ENCODE data around the gene APOLD1. TPM values are rescaled to one million over a fixed set of nuclear protein-coding genes. Genes with fewer than 3 reads are reported as not detected.

Gene APOLD1
- polyA plus RNA-seq, 3 donors = 10.1 to 14.2 (median 13.3) TPM

- no peak for DNase-seq (ENCODE audit: extremely low read depth in 1 of 11, low read depth in 9 of 11, low spot score in 4 of 11)
These were observed 9.2 kb upstream of the APOLD1 start for GRCh38 chr12:12776261-12776660.

DNA sequence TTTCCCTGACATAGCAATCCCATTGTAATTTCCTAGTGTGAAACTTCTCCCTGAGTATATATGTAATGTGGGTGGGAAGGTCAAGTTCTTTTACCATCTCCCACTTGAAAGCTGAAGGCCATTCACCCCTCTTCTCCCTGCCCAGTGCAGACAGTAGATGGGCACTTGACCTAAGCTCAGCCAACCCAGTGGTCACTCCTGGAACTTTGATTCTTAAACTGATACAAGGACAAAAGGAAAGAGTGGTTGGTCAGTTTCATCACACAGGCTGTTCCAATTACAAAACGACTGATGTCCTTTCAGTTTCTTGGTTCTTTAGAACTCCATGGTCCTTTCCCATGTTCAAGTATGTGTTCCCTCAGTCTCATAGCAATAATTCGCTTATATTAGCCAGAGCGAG, 8.4 kb upstream of the APOLD1 start:
- no peak for DNase-seq (ENCODE audit: extremely low read depth in 1 of 11, low read depth in 9 of 11, low spot score in 4 of 11)

DNA sequence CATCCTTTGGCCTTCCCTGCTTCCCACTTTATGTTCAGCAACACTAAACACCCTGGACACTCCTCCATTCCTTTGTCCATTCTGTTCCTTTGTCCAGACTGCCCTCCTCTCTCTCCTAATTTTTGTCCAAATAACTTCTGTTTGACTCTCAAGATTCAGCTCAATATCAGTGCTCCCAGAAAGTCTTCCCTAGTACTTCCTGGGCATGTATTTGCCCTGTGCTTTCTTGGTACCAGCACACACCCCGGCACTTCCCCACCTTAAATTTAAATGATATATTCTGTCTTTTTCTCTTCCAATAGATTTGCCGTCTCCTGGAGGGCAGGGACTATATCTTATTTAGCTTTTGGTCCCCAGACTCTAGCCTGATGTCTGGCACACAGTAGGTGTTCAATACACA, 6.5 kb upstream of the APOLD1 start:
- DNase-seq (ENCODE audit: extremely low read depth in 1 of 11, low read depth in 9 of 11, low spot score in 4 of 11) = no peak

DNA sequence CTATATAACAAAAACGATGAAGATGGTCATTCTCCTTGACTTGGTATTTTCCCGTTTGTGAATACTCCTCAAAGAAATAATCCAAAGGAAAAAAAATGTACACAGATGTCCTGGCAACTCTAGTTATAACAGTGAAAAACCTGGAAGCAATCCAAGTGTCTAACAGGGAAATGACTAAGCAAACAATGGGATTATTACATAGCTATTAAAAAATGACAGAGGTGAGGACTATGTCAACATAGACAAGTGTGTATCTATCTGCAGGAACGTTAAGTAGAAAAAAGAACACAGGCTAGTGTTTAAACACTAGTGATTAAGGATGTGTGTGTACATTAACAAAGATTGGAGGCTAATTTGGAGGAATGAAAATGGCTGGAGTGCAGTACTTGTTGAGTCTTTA, 5.9 kb upstream of the APOLD1 start:
- no peak for DNase-seq (ENCODE audit: extremely low read depth in 1 of 11, low read depth in 9 of 11, low spot score in 4 of 11)

GRCh38 chr12:12784116-12784515, 1.3 kb upstream of the APOLD1 start:
- no peak for DNase-seq (ENCODE audit: extremely low read depth in 1 of 11, low read depth in 9 of 11, low spot score in 4 of 11)

DNA sequence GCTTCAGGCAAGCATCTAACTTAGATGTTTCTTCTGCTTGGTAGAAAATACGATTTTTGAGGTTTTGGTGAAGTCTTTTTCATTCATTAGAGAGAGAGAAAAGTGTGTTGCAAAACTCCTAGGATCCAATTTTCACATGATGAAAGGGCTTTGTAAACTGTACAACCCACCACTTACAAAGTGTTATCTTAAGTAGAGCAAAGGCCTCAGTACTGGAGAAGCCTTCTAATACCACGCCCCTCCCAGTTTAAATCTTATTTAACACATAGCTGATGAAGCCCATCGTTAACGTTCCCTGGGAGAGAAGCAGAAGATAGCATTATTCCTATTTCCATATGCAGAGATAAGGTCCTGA, 869 bp downstream of the APOLD1 start:
- no peak for DNase-seq (ENCODE audit: extremely low read depth in 1 of 11, low read depth in 9 of 11, low spot score in 4 of 11)

DNA sequence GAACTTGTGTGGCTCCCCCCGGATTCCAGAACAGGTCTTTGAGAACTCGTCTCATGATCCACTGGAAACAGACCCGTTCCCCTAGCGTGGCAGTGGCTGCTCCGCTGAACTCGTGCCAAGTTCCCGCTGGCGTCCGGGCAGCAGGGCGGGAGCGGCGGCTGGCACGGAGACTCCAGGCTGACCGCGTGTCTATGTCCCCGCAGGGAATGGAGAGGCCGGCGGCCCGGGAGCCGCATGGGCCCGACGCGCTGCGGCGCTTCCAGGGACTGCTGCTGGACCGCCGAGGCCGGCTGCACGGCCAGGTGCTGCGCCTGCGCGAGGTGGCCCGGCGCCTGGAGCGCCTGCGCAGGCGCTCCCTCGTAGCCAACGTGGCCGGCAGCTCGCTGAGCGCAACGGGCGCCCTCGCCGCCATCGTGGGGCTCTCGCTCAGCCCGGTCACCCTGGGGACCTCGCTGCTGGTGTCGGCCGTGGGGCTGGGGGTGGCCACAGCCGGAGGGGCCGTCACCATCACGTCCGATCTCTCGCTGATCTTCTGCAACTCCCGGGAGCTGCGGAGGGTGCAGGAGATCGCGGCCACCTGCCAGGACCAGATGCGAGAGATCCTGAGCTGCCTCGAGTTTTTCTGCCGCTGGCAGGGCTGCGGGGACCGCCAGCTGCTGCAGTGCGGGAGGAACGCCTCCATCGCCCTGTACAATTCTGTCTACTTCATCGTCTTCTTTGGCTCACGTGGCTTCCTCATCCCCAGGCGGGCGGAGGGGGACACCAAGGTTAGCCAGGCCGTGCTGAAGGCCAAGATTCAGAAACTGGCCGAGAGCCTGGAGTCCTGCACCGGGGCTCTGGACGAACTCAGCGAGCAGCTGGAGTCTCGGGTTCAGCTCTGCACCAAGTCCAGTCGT, 1.5 kb downstream of the APOLD1 start:
- DNase-seq (ENCODE audit: extremely low read depth in 1 of 11, low read depth in 9 of 11, low spot score in 4 of 11) = peak in 10 of 11 donors; percentile 62 to 82 (median 77)

GRCh38 chr12:12788131-12788530, 2.7 kb downstream of the APOLD1 start:
- DNase-seq (ENCODE audit: extremely low read depth in 1 of 11, low read depth in 9 of 11, low spot score in 4 of 11) = no peak

- DNase-seq (ENCODE audit: extremely low read depth in 1 of 11, low read depth in 9 of 11, low spot score in 4 of 11) = peak in 5 of 11 donors; percentile 54 to 84 (median 58)
These were observed 3.4 kb downstream of the APOLD1 start for GRCh38 chr12:12788675-12789368.

GRCh38 chr12:12790956-12791355, 5.5 kb downstream of the APOLD1 start:
- no peak for DNase-seq (ENCODE audit: extremely low read depth in 1 of 11, low read depth in 9 of 11, low spot score in 4 of 11)

DNA sequence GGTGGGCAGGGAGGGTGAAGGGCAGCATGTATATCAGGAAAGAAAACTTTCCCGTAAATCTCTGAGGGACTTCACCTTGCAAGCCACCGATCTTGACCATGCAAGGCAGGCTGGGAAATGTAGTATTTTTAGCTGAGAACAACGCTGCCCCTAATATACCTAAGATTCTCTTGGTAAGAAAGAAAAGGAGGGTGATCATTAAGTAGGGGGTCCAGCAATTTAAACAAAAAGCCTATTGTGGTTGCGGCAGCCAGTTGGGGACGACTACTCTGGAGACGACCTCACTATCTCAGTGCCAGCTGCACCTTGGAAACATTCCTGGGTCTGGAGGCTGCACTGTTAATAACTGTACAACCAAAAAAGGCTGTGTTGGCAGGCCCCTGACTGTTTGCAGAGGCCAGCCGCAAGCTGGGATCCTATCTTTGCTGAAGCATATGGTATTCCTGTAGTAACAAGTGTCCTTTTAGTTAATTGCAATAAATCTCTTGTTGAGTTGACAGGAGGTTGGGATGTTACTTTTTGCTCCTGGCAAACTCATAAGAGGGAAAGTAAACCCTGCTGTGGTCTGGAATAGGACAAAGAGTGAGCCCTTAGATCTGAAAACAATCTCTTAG, 6.4 kb downstream of the APOLD1 start:
- DNase-seq (ENCODE audit: extremely low read depth in 1 of 11, low read depth in 9 of 11, low spot score in 4 of 11) = no peak

DNA sequence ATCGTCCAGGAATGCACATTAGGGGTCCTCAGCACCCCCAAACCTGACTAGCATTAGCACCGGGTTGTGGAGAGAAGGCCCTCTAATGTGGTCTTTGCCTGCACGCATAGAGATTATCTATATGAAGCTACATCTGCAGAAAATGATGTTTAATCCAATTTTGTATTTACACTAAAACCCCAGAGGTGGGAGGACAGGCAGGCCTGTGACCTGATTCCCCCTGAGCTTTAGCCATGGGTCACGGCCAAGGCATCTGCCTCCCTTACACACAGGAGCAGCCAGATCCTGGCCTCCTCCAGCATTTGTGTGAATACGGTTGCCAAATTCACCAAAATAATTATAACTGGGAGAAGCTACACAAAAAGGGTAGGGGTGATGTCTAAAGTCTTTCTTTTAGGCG, 7.0 kb downstream of the APOLD1 start:
- no peak for DNase-seq (ENCODE audit: extremely low read depth in 1 of 11, low read depth in 9 of 11, low spot score in 4 of 11)

DNA sequence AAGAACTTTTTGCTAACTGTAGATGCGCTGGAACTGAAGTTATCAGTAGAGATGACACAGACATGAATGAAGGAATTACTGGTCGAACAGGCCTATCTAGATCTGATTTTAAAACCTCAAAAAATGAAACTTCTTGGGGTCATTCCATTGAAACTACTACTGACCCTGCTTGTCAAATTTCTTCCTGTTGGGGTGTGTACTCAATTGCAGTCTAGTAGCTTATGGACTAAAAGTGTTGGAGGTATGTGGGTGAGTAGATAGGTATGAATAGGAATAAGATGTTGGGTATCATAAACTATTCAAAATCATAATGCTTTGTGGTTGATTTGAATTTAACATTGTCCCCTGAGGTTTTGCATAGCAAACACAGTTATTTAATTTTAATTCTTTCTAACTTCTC, 9.2 kb downstream of the APOLD1 start:
- no peak for DNase-seq (ENCODE audit: extremely low read depth in 1 of 11, low read depth in 9 of 11, low spot score in 4 of 11)

GRCh38 chr12:12796171-12796570, 10.7 kb downstream of the APOLD1 start:
- DNase-seq (ENCODE audit: extremely low read depth in 1 of 11, low read depth in 9 of 11, low spot score in 4 of 11) = no peak

DNA sequence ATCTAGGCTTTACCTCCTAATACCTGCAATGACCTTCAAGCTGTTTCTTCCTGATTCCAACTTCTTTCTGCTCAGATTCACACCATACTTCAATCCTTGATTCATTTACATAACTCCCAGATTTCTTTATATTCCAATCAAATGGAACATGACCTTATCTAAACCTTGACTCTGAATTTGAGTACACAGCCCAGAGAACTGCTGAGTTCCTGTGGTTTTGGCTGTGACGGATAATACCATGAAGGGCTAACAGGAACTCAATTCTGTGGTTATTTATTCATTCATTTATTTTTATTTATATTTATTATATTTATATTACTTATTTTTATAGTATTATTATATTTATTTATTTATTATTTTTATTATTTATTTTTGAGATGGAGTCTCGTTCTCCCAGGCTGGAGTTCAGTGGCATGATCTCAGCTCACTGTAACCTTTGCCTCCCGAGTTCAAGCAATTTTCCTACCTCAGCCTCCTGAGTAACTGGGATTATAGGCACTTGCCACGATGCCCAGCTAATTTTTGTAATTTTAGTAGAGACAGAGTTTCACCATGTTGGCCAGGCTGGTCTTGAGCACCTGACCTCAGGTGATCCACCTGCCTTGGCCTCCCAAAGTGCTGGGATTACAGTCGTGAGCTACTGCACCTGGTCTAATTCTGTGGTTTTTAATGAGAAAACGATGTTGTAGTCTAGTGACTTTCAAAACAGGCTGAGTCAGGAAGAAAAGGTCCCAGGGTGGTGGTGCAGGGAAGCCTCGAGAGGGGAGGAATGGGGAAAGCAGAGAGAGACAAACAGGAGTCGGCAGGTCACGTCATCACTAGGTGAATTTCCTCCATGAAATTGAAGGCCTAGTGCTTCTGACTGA, 11.7 kb downstream of the APOLD1 start:
- no peak for DNase-seq (ENCODE audit: extremely low read depth in 1 of 11, low read depth in 9 of 11, low spot score in 4 of 11)

- DNase-seq (ENCODE audit: extremely low read depth in 1 of 11, low read depth in 9 of 11, low spot score in 4 of 11) = no peak
These were observed 12.3 kb downstream of the APOLD1 start for GRCh38 chr12:12797794-12798152.

- no peak for DNase-seq (ENCODE audit: extremely low read depth in 1 of 11, low read depth in 9 of 11, low spot score in 4 of 11)
These were observed 13.0 kb downstream of the APOLD1 start for GRCh38 chr12:12798480-12798879.

DNA sequence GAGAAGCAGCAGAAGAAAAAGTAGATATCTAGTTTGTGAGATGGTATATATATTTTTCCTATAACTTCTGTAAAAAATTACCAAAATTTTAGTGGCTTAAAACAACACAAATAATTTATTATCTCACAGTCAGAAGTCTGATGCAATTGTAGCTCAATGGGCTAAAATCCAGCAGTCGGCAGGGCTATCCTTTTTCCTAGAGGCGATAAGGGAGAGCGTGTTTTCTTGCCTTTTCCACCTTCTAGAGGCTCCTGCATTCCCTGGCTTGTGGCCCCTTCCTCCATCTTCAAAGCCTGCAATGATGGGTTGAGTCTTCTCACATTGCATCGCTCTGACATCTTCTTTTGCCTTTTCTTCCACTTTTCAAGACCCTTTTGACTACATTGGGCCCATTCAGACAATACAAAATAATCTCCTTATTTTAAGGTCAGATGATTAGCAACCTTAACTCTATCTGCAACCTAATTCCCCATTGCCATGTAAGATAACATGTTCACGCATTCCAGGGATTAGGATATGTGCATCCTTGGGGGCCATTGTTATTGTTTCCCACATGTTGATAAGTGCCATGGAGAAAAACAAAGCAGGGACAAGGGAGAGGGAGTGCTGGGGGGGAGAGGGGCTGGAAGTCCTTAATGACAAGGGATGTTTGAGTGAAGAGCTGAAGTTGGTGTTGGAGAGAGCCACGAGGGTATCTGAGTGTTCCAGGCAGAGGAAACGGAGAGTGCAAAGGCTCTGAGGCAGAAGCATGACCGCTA, 13.9 kb downstream of the APOLD1 start:
- no peak for DNase-seq (ENCODE audit: extremely low read depth in 1 of 11, low read depth in 9 of 11, low spot score in 4 of 11)
